Measurements from ENCODE around the gene SMDT1. TPM values are rescaled to one million over a fixed set of nuclear protein-coding genes. Genes with fewer than 3 reads are reported as not detected.

The SMDT1 gene
- total and polyA plus RNA-seq, 2 donors (not counting 3 experiments of a cell fraction or from before 2014, with no cell fraction given), result 61.2 to 74.2 TPM

DNA sequence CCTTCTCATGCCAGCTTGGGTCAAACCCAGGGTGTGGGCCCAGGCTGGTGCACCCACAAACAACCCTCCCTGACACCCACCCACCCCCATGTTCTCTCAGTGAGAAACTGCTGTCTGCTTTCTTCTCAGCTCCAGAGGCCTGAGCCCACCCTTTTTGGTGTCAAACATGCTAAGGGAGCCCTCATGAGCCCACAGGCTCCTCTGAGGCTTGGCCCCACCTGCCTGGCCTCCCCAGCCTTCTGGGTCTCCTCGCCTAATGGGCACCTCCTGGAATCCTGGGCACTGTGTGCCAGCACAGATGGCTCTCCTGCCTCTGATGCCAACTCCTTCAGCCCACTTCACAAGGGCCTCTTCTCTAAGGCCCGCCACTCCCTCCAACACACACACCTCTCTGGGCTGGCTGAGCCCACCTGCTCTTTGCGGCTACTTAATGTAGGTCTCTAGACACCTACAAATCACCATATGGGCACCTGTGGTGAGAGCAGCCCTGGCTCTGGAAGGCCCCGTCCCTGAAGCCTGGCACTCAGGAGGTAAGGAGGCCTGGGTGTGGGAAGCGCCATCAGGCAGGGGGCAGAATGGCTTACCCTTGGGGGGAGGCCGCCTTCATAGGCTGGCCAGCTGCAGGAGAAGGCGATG, 13.3 kb upstream of the SMDT1 start:
- FAIRE-seq (no peak), DNase-seq (ENCODE audit: low read depth, low spot score) (no peak)
- H3K79me2 ChIP-seq (ENCODE audit: control insufficient read depth, insufficient read depth, low read length), result peaks cover 2% of the 10 kb centered on the region
- H3K27ac ChIP-seq (ENCODE audit: insufficient read depth, low read depth, low read length), result no peak overlapping the region
- no peak overlapping the region for H3K4me3 ChIP-seq (replicated peaks in 1 of 3; ENCODE audit: insufficient read depth in 1 of 3, low read depth in 1 of 3, low read length in 3 of 3)
- H3K9ac ChIP-seq (replicated peaks; ENCODE audit: extremely low read depth, insufficient read depth, low read length), result no peak overlapping the region
- dilution Hi-C loops (cut with MboI; ENCODE audit: extremely low pct_ligation_motif_present, low sequenced_read_pairs), result no loop called here
- peaks cover 11% of the 10 kb centered on the region for H3K4me1 ChIP-seq (ENCODE audit: control insufficient read depth, extremely low read depth, insufficient read depth, low read length)
- no peaks in the 10 kb centered on the region for H3K27me3 ChIP-seq (ENCODE audit: control insufficient read depth in 2 of 2, insufficient read depth in 2 of 2, low read length in 2 of 2)
- CTCF ChIA-PET, result no interaction called here
- intact Hi-C loops (cut with micrococcal nuclease), result no loop called here
- POLR2A ChIA-PET, result no interaction called here
- no peaks in the 10 kb centered on the region for H3K36me3 ChIP-seq (ENCODE audit: control insufficient read depth in 2 of 2, extremely low read depth in 1 of 2, insufficient read depth in 2 of 2, low read length in 2 of 2)
- H4K20me1 ChIP-seq (replicated peaks; ENCODE audit: control insufficient read depth, extremely low read depth, insufficient read depth, low read length), result no peaks in the 10 kb centered on the region
- no peaks in the 10 kb centered on the region for H3K9me3 ChIP-seq (replicated peaks; ENCODE audit: control insufficient read depth, insufficient read depth, low read length)
- H3K9me1 ChIP-seq (replicated peaks; ENCODE audit: control insufficient read depth, extremely low read depth, insufficient read depth, low read length), result no peaks in the 10 kb centered on the region
- TF ChIP-seq CTCF (IDR thresholded peaks at IDR 0.05; ENCODE audit: extremely low read depth in 1 of 2, insufficient read depth in 1 of 2, low read depth in 1 of 2, low read length in 2 of 2), result no peak
- TF ChIP-seq MAX (IDR thresholded peaks at IDR 0.05; ENCODE audit: insufficient read depth, insufficient read length), result no peak
- TF ChIP-seq POLR2A (IDR thresholded peaks at IDR 0.05; ENCODE audit: low read depth, low read length), result no peak
- no TSS peak for BruUV-seq (replicated peaks)
- H2AFZ ChIP-seq (ENCODE audit: low read depth, low read length), result no peak overlapping the region
- no peak overlapping the region for H3K4me2 ChIP-seq (ENCODE audit: insufficient read depth, low read length)

GRCh38 chr22:42066937-42067336, 12.6 kb upstream of the SMDT1 start:
- H3K9me1 ChIP-seq (replicated peaks; ENCODE audit: control insufficient read depth, extremely low read depth, insufficient read depth, low read length), result no peaks in the 10 kb centered on the region
- dilution Hi-C loops (cut with MboI; ENCODE audit: extremely low pct_ligation_motif_present, low sequenced_read_pairs), result no loop called here
- H3K27me3 ChIP-seq (ENCODE audit: control insufficient read depth in 2 of 2, insufficient read depth in 2 of 2, low read length in 2 of 2), result no peaks in the 10 kb centered on the region
- FAIRE-seq (no peak), DNase-seq (ENCODE audit: low read depth, low spot score) (no peak)
- no peak overlapping the region for H3K27ac ChIP-seq (ENCODE audit: insufficient read depth, low read depth, low read length)
- H3K4me3 ChIP-seq (replicated peaks in 1 of 3; ENCODE audit: insufficient read depth in 1 of 3, low read depth in 1 of 3, low read length in 3 of 3), result no peak overlapping the region
- H3K9ac ChIP-seq (replicated peaks; ENCODE audit: extremely low read depth, insufficient read depth, low read length), result no peak overlapping the region
- POLR2A ChIA-PET, result no interaction called here
- H2AFZ ChIP-seq (ENCODE audit: low read depth, low read length), result no peak overlapping the region
- no peaks in the 10 kb centered on the region for H3K36me3 ChIP-seq (ENCODE audit: control insufficient read depth in 2 of 2, extremely low read depth in 1 of 2, insufficient read depth in 2 of 2, low read length in 2 of 2)
- peaks cover 2% of the 10 kb centered on the region for H3K79me2 ChIP-seq (ENCODE audit: control insufficient read depth, insufficient read depth, low read length)
- no peaks in the 10 kb centered on the region for H3K9me3 ChIP-seq (replicated peaks; ENCODE audit: control insufficient read depth, insufficient read depth, low read length)
- BruUV-seq (replicated peaks), result no TSS peak
- H4K20me1 ChIP-seq (replicated peaks; ENCODE audit: control insufficient read depth, extremely low read depth, insufficient read depth, low read length), result no peaks in the 10 kb centered on the region
- no peak overlapping the region for H3K4me2 ChIP-seq (ENCODE audit: insufficient read depth, low read length)
- TF ChIP-seq GATA2 (IDR thresholded peaks at IDR 0.05; ENCODE audit: insufficient read depth, insufficient read length, low read depth, low read length) (no peak), JUN (IDR thresholded peaks at IDR 0.05; ENCODE audit: borderline replicate concordance, insufficient read depth, insufficient read length, low read depth) (no peak), POLR2A (IDR thresholded peaks at IDR 0.05; ENCODE audit: low read depth, low read length) (no peak), CTCF (IDR thresholded peaks at IDR 0.05; ENCODE audit: extremely low read depth in 1 of 2, insufficient read depth in 1 of 2, low read depth in 1 of 2, low read length in 2 of 2) (no peak), MAX (IDR thresholded peaks at IDR 0.05; ENCODE audit: insufficient read depth, insufficient read length) (no peak), MYC (IDR thresholded peaks at IDR 0.05; ENCODE audit: low read depth, low read length) (no peak), POLR2AphosphoS5 (IDR thresholded peaks at IDR 0.05; ENCODE audit: insufficient read depth, low read depth, low read length) (no peak), FOS (IDR thresholded peaks at IDR 0.05; ENCODE audit: borderline replicate concordance, insufficient read depth, low read length) (no peak), EZH2 (IDR thresholded peaks at IDR 0.05; ENCODE audit: borderline replicate concordance, low read depth, low read length, severe bottlenecking) (no peak)
- H3K4me1 ChIP-seq (ENCODE audit: control insufficient read depth, extremely low read depth, insufficient read depth, low read length), result peaks cover 13% of the 10 kb centered on the region
- intact Hi-C loops (cut with micrococcal nuclease), result no loop called here
- CTCF ChIA-PET, result no interaction called here
